Fibroblast of villous mesenchyme (primary cell): ENCODE measurements around the gene HBG2. TPM values are rescaled to one million over a fixed set of nuclear protein-coding genes. Genes with fewer than 3 reads are reported as not detected.

Experiments used
- DNase-seq: peaks from one replicate; pipeline ENCODE4 v3.0.0-alpha.2; 2010; ENCODE audit warnings: low read depth
- H3K4me3 ChIP-seq: 2 replicates; pipeline ENCODE4 v1.5.1; 2011; ENCODE audit warnings: low read depth, mild to moderate bottlenecking, low read length
- total RNA-seq: library from RNA; depleted of rRNA; stranded (reverse); fragments of >200 nt; gene quantifications from 2 replicates; pipeline ENCODE4 v1.2.3, GENCODE V29; 2012
- TF ChIP-seq, protein P1 (sequence below): IDR thresholded peaks from 2 replicates; pipeline ENCODE4 v1.5.1; 2012; ENCODE audit warnings: low read depth, mild to moderate bottlenecking, low read length; ENCODE audit not compliant: insufficient read depth

Gene HBG2
- total RNA-seq, 1 donor: not detected

DNA sequence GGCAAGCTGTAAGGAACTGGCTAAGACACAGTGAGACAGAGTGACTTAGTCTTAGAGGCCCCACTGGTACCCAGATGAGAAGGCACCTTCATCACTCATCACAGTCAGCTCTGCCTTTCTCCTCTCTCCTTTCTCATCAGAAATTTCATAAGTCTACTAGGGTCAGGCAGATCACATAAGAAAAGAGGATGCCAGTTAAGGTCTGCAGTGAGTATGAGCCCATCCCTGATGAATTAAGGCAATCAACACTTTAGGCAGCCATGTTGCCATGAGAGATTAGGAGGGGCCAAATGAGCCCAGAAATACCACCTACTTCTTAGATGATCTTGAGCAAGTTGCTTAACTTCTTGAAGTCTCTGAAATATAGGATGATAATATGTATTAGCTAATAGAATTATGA is 27.0 kb upstream of the HBG2 start:
- no peak overlapping the region for H3K4me3 ChIP-seq
- TF ChIP-seq, protein P1, sequence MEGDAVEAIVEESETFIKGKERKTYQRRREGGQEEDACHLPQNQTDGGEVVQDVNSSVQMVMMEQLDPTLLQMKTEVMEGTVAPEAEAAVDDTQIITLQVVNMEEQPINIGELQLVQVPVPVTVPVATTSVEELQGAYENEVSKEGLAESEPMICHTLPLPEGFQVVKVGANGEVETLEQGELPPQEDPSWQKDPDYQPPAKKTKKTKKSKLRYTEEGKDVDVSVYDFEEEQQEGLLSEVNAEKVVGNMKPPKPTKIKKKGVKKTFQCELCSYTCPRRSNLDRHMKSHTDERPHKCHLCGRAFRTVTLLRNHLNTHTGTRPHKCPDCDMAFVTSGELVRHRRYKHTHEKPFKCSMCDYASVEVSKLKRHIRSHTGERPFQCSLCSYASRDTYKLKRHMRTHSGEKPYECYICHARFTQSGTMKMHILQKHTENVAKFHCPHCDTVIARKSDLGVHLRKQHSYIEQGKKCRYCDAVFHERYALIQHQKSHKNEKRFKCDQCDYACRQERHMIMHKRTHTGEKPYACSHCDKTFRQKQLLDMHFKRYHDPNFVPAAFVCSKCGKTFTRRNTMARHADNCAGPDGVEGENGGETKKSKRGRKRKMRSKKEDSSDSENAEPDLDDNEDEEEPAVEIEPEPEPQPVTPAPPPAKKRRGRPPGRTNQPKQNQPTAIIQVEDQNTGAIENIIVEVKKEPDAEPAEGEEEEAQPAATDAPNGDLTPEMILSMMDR: no peak
- no peak for DNase-seq

- TF ChIP-seq, protein P1: no peak
- DNase-seq: peak; percentile 97
- no peak overlapping the region for H3K4me3 ChIP-seq
Measured at GRCh38 chr11:5280582-5281102, 26.1 kb upstream of the HBG2 start.

DNA sequence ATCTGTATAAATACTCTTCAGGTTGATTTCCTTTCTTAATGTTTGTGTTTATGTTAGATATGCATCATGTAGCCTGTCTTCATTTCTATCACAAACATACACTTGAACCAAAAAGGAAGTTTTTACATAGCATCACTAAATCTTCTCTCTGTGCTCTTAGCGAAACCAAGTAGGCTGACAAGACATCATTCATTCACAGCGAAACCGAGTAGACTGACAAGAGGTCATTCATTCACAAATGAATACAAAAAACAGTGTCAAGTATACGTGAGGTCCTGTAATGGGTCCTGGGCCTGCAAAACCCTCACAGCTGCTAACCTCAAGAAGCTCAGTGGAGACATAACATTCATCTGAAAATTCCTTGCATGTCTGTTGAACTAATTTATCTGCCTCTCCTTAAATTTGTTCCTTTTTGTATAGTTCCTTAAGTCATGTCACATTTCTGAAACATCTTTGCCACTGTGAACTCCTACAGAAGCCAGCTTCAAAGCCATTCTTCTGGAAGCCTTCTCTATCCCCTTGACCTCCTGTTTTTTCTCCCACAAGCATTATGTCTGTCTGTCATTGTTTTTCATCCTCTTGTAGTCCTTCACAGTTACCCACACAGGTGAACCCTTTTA is 25.0 kb upstream of the HBG2 start:
- TF ChIP-seq, protein P1: no peak
- no peak for DNase-seq
- no peak overlapping the region for H3K4me3 ChIP-seq

DNA sequence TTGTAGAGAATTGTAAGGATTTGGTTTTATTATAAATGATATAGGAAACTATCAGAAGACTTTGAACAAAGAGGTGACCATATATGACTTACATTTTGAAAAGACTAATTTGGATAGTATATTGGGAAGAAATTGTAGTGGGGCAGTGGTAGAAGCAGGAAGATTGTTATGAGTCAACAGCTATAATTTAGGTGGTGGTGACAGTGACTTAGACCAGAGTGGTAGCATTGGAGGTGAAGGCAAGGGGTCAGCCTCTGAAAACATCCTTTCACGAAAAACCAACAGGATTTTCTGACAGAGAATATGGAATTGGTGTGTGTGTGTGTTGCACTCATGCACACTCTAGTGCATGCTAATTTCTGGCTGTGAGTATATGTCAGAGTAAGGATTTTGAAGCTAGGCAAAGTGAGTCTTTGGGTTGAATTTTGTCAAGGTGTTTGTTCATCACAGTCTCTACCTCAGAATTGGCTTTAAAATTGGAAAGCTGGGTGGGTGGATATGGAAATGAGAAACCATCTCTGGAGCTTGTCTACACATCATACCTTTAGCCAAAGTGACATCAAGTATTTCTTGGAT is 23.3 kb upstream of the HBG2 start:
- DNase-seq: no peak

DNA sequence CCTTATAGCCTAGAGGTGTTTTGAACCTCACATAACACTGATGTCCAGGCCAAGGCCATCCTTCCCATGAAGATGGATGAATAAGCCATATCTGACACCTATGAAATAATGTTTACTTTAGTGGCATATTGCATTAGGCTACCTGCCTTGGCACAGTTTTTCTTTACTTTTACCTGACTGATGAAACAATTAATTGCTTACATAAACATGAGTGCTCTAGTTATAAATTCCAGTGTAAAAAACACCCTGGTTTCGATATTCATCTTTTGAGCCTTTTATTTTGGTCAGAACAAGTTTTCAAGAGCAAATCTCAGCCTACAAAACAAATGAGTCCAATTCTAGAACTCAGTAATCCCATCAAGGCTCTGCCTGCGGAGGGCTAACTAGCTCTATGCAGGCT is 22.1 kb upstream of the HBG2 start:
- TF ChIP-seq, protein P1: no peak
- H3K4me3 ChIP-seq: no peak overlapping the region
- DNase-seq: no peak

More for the DNA sequence above, 23.3 kb upstream of the HBG2 start:
- H3K4me3 ChIP-seq: no peak overlapping the region
- TF ChIP-seq, protein P1: no peak

DNA sequence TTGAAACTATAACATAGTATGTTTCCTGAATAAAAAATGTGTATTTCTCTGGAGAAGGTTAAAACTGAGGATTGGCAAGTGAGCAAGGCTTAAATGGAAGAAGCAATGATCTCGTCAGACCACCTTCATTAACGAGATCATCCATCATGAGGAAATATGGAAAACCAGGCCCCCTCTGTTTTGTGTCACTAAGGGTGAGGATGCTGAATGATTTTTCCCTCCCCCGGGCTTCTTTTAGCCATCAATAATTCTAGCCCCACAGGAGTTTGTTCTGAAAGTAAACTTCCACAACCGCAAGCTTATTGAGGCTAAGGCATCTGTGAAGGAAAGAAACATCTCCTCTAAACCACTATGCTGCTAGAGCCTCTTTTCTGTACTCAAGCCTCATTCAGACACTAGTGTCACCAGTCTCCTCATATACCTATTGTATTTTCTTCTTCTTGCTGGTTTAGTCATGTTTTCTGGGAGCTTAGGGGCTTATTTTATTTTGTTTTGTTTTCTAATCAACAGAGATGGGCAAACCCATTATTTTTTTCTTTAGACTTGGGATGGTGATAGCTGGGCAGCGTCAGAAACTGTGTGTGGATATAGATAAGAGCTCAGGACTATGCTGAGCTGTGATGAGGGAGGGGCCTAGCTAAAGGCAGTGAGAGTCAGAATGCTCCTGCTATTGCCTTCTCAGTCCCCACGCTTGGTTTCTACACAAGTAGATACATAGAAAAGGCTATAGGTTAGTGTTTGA is 21.0 kb upstream of the HBG2 start:
- TF ChIP-seq, protein P1: no peak
- no peak for DNase-seq
- H3K4me3 ChIP-seq: no peak overlapping the region
